Neural cell (in vitro differentiated cells): ENCODE results near the gene PTGER1. TPM values are rescaled to one million over a fixed set of nuclear protein-coding genes. Genes with fewer than 3 reads are reported as not detected.
"Not testable (repeated sequence)": the region's sequence is repeated elsewhere in the genome, so short reads cannot be mapped to it uniquely, and the experiment has no call there.

Source experiments
- H2AFZ ChIP-seq: fragments of 200-600, 300-800 bp; sonication (generic), shearing (Covaris generic); 2 replicates; pipeline ENCODE4 v1.6.0; 2014; ENCODE audit warnings: low read depth, mild to moderate bottlenecking, antibody characterized with exemption, low read length, moderate library complexity
- H3F3A ChIP-seq: fragments of 200-600 bp; shearing (Covaris generic); 2 replicates; pipeline ENCODE4 v1.6.1; 2016; ENCODE audit warnings: mild to moderate bottlenecking, moderate library complexity, mixed read lengths, antibody characterized with exemption, low read length; ENCODE audit not compliant: insufficient read depth, poor library complexity, severe bottlenecking
- H3K27ac ChIP-seq: fragments of 200-600, 300-800 bp; sonication (generic), shearing (Covaris generic); 2 replicates; pipeline ENCODE4 v1.5.1; 2014; ENCODE audit warnings: mild to moderate bottlenecking, low read length, moderate library complexity
- H3K27me3 ChIP-seq: fragments of 300-800, 200-600 bp; sonication (generic), shearing (Covaris generic); 2 replicates; pipeline ENCODE4 v1.6.0; 2014; ENCODE audit warnings: mild to moderate bottlenecking, low read depth, low read length, moderate library complexity; ENCODE audit not compliant: insufficient read depth
- H3K36me3 ChIP-seq: fragments of 300-800, 200-600 bp; sonication (generic), shearing (Covaris generic); 2 replicates; pipeline ENCODE4 v1.5.1; 2014; ENCODE audit warnings: mild to moderate bottlenecking, antibody characterized with exemption, low read length, moderate library complexity; ENCODE audit not compliant: insufficient read depth
- H3K4me2 ChIP-seq: fragments of 300-800, 200-600 bp; sonication (generic), shearing (Covaris generic); 2 replicates; pipeline ENCODE4 v1.6.0; 2014; ENCODE audit warnings: mild to moderate bottlenecking, low read length
- H3K4me3 ChIP-seq: fragments of 300-800, 200-600 bp; sonication (generic), shearing (Covaris generic); 2 replicates; pipeline ENCODE4 v1.5.1; 2014; ENCODE audit warnings: mild to moderate bottlenecking, low read length, moderate library complexity
- H3K79me2 ChIP-seq: fragments of 200-600 bp; shearing (Covaris generic); replicated peaks from 2 replicates; pipeline ENCODE4 v1.6.0; 2014; ENCODE audit warnings: mild to moderate bottlenecking, low read length, moderate library complexity; ENCODE audit not compliant: insufficient read depth
- H3K9ac ChIP-seq: fragments of 300-800, 200-600 bp; sonication (generic), shearing (Covaris generic); 2 replicates; pipeline ENCODE4 v1.6.1; 2016; ENCODE audit warnings: mild to moderate bottlenecking, low read length, mixed read lengths
- H3K9me2 ChIP-seq: fragments of 200-600 bp; shearing (Covaris generic); 2 replicates; pipeline ENCODE4 v1.6.1; 2016; ENCODE audit warnings: mild to moderate bottlenecking, low read length, mixed read lengths; ENCODE audit not compliant: insufficient read depth
- H3K9me3 ChIP-seq: fragments of 200-600, 300-800 bp; sonication (generic), shearing (Covaris generic); 2 replicates; pipeline ENCODE4 v1.6.1; 2016; ENCODE audit warnings: mild to moderate bottlenecking, mixed run types, low read length, moderate library complexity, mixed read lengths
- H4K20me1 ChIP-seq: fragments of 200-600 bp; shearing (Covaris generic); 2 replicates; pipeline ENCODE4 v1.6.1; 2016; ENCODE audit warnings: mild to moderate bottlenecking, mixed run types; ENCODE audit not compliant: insufficient read depth
- CTCF ChIP-seq: fragments of 450-650 bp; IDR thresholded peaks from 2 replicates; pipeline ENCODE4 v1.5.1; 2014; ENCODE audit warnings: antibody characterized with exemption, mild to moderate bottlenecking, moderate library complexity; ENCODE audit not compliant: poor library complexity, severe bottlenecking
- EP300 ChIP-seq: fragments of 450-650 bp; conservative IDR thresholded peaks from 2 replicates; pipeline ENCODE4 v1.6.1; 2014; ENCODE audit warnings: antibody characterized with exemption, mild to moderate bottlenecking, moderate library complexity; ENCODE audit not compliant: poor library complexity, severe bottlenecking
- EZH2 ChIP-seq: fragments of 200-600, 300-800 bp; shearing (Covaris generic), sonication (generic); IDR thresholded peaks from 2 replicates; pipeline ENCODE4 v1.6.1; 2014; ENCODE audit warnings: antibody characterized with exemption, low read length, borderline replicate concordance, mild to moderate bottlenecking; ENCODE audit not compliant: insufficient read depth, poor library complexity, severe bottlenecking
- MXI1 ChIP-seq: fragments of 450-650 bp; conservative IDR thresholded peaks from 2 replicates; pipeline ENCODE4 v1.6.1; 2014; ENCODE audit warnings: antibody characterized with exemption, mild to moderate bottlenecking; ENCODE audit not compliant: poor library complexity, severe bottlenecking
- POLR2AphosphoS5 ChIP-seq: IDR thresholded peaks from 2 replicates; pipeline ENCODE4 v1.6.1; 2012
- RAD21 ChIP-seq: fragments of 450-650 bp; conservative IDR thresholded peaks from 2 replicates; pipeline ENCODE4 v1.6.1; 2014; ENCODE audit warnings: antibody characterized with exemption, mild to moderate bottlenecking, moderate library complexity
- REST ChIP-seq: IDR thresholded peaks from 2 replicates; pipeline ENCODE4 v1.6.1; 2012; ENCODE audit warnings: borderline replicate concordance
- SMC3 ChIP-seq: fragments of 450-650 bp; conservative IDR thresholded peaks from 2 replicates; pipeline ENCODE4 v1.6.1; 2014; ENCODE audit warnings: antibody characterized with exemption, mild to moderate bottlenecking, moderate library complexity; ENCODE audit not compliant: poor library complexity
- TAF1 ChIP-seq: IDR thresholded peaks from 2 replicates; pipeline ENCODE4 v1.6.1; 2012; ENCODE audit warnings: low read depth
- polyA plus RNA-seq: library from polyadenylated mRNA; depleted of rRNA; stranded (reverse); fragments of >200 nt; gene quantifications from 2 replicates; pipeline ENCODE4 v1.2.3, GENCODE V29; 2014

PTGER1 gene
- polyA plus RNA-seq, 1 donor from 2014 or later = not detected

GRCh38 chr19:14459703-14460102 is 15.5 kb downstream of the PTGER1 start:
- H3K9me3 ChIP-seq = no peaks in the 10 kb centered on the region
- H3K27me3 ChIP-seq = no peaks in the 10 kb centered on the region
- no peaks in the 10 kb centered on the region for H3K79me2 ChIP-seq
- no peaks in the 10 kb centered on the region for H3K36me3 ChIP-seq
- no peak for TF ChIP-seq RAD21
- TF ChIP-seq REST = no peak
- no peak for TF ChIP-seq EZH2
- TF ChIP-seq POLR2AphosphoS5 = no peak
- no peak for TF ChIP-seq MXI1
- TF ChIP-seq CTCF = no peak
- TF ChIP-seq SMC3 = no peak
- no peak for TF ChIP-seq TAF1
- no peak for TF ChIP-seq EP300
- no peak overlapping the region for H3K4me2 ChIP-seq
- H3K27ac ChIP-seq = no peak overlapping the region
- H3K9me2 ChIP-seq = no peaks in the 10 kb centered on the region
- no peak overlapping the region for H2AFZ ChIP-seq
- no peak overlapping the region for H3K4me3 ChIP-seq
- no peaks in the 10 kb centered on the region for H4K20me1 ChIP-seq
- H3F3A ChIP-seq = no peaks in the 10 kb centered on the region
- no peak overlapping the region for H3K9ac ChIP-seq

- not testable (repeated sequence) for H3K79me2 ChIP-seq, H3K36me3 ChIP-seq, H3K9me2 ChIP-seq, H3K27me3 ChIP-seq, H3K27ac ChIP-seq, H2AFZ ChIP-seq, H3K9me3 ChIP-seq, H3K4me3 ChIP-seq, H3F3A ChIP-seq, H3K9ac ChIP-seq, H3K4me2 ChIP-seq, H4K20me1 ChIP-seq
Measured at GRCh38 chr19:14452303-14452702, 22.9 kb downstream of the PTGER1 start.

GRCh38 chr19:14450876-14451275 is 24.3 kb downstream of the PTGER1 start:
- Histone ChIP-seq H3K36me3 (no peaks in the 10 kb centered on the region), H3K9me2 (no peaks in the 10 kb centered on the region)
- TF ChIP-seq RAD21 (no peak), TAF1 (no peak), EZH2 (no peak), REST (no peak), EP300 (no peak), CTCF (no peak), SMC3 (no peak)

More at GRCh38 chr19:14450876-14451275, 24.3 kb downstream of the PTGER1 start:
- Histone ChIP-seq H4K20me1 (no peaks in the 10 kb centered on the region), H3K9ac (no peak overlapping the region), H3K27me3 (no peaks in the 10 kb centered on the region), H3K4me3 (no peak overlapping the region), H3K27ac (no peak overlapping the region), H3F3A (no peaks in the 10 kb centered on the region), H3K79me2 (no peaks in the 10 kb centered on the region), H3K4me2 (no peak overlapping the region), H3K9me3 (no peaks in the 10 kb centered on the region), H2AFZ (no peak overlapping the region)
